Neutrophil (primary cell): Measurements from ENCODE around the gene CKLF.

Source experiments
- H3K27ac ChIP-seq: fragments of 200-600 bp; sonication (generic); 2 replicates; pipeline ENCODE4 v1.5.1; 2016; ENCODE audit warnings: mild to moderate bottlenecking, moderate library complexity
- H3K27me3 ChIP-seq: fragments of 200-600 bp; sonication (generic); 2 replicates; pipeline ENCODE4 v1.6.0; 2016; ENCODE audit warnings: mild to moderate bottlenecking
- H3K36me3 ChIP-seq: fragments of 200-600 bp; sonication (generic); 2 replicates; pipeline ENCODE4 v1.5.1; 2017
- H3K4me1 ChIP-seq, 2 experiments: fragments of 200-600 bp in 1 of 2; sonication (generic) in 1 of 2; 1 replicate in 1 of 2; 2 replicates in 1 of 2; pipeline versions ENCODE4 v1.5.1 to v1.6.1; 2013 to 2016; ENCODE audit warnings: low read depth in 1 of 2, low read length in 1 of 2, mild to moderate bottlenecking in 1 of 2, moderate library complexity in 1 of 2; ENCODE audit not compliant: control insufficient read depth in 1 of 2, insufficient read depth in 1 of 2
- H3K4me3 ChIP-seq, 2 experiments: fragments of 200-600 bp in 1 of 2; sonication (generic) in 1 of 2; 1 replicate in 1 of 2; 2 replicates in 1 of 2; pipeline ENCODE4 v1.5.1; 2013 to 2016; ENCODE audit warnings: low read depth in 1 of 2, low read length in 1 of 2, mild to moderate bottlenecking in 1 of 2, moderate library complexity in 1 of 2
- H3K9me3 ChIP-seq: fragments of 200-600 bp; sonication (generic); 2 replicates; pipeline ENCODE4 v1.5.1; 2016
- CTCF ChIP-seq: fragments of 200-600 bp; sonication (generic); IDR thresholded peaks from 2 replicates; pipeline ENCODE4 v1.5.1; 2016; ENCODE audit warnings: antibody characterized with exemption

CKLF gene

DNA sequence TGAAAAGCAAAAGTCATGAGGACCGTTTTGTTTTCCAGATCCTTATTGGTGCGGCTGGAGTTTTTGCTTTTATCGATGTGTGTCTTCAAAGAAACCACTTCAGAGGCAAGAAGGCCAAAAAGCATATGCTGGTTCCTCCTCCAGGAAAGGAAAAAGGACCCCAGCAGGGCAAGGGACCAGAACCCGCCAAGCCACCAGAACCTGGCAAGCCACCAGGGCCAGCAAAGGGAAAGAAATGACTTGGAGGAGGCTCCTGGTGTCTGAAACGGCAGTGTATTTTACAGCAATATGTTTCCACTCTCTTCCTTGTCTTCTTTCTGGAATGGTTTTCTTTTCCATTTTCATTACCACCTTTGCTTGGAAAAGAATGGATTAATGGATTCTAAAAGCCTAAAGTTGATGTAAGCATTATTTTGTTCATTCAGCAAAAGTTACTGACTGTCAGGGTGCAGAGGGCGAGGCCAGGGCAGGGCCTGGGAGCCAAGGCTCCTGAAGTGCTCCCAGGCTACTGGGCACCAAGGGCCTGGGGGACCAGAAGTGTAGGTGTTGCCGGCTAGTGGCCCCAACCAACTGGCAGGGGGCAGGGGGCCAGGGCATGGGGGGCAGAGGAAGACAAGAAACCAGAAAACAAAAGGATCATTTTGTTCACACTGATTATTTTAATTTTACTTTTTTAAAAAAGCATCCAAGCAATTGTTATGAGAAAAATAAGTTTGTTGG lies 35.7 kb downstream of the CKLF start:
- Histone ChIP-seq H3K27ac (peak overlapping the region; percentile 90), H3K4me1 (peaks cover 61 to 74% of the 10 kb centered on the region in 2 experiments), H3K36me3 (peaks cover 21% of the 10 kb centered on the region), H3K9me3 (no peaks in the 10 kb centered on the region), H3K27me3 (no peaks in the 10 kb centered on the region), H3K4me3 (peak overlapping the region; percentile 69 to 79)
- no peak for TF ChIP-seq CTCF

DNA sequence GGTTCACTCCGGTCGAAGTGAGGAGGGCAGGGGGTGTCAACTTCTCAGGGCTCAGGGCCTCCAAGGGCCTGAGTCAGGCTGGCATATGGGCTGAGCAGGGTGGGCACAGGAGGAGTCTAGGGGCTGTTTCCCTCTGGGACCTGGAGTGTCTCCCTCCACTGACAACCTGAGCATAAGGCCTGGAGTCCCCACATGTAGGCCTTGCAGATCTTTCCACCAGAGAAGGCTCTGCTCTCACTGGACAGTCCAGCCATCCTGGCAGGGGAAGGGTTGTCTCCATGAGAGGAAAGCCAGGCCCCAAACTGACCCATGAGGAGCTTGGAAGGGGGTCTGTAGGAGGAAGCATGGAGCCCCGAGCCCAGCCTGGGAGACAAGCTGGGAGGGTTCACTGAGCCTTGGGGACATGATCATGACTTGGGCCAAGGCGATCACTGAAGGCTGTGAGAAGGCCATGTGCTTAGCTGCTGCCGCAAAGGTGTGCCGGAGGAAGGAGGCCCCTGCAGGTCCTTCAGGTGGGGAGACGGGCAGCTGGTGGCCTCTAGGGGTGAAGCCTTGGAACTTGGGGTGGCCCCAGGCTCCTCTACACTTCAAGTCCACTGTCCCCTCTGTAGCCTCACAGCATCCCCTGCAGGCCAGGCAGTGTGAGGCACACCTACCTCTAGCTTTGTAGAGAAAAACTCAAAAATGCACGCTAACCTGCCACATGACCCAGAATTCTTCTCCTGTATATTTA lies 36.8 kb downstream of the CKLF start:
- Histone ChIP-seq H3K27ac (peak overlapping the region; percentile 90), H3K4me3 (peak overlapping the region; percentile 69 to 79), H3K27me3 (no peaks in the 10 kb centered on the region), H3K9me3 (no peaks in the 10 kb centered on the region), H3K4me1 (peaks cover 55 to 74% of the 10 kb centered on the region in 2 experiments), H3K36me3 (peaks cover 21% of the 10 kb centered on the region)
- TF ChIP-seq CTCF, result peak; percentile 90

- no peaks in the 10 kb centered on the region for H3K9me3 ChIP-seq
- no peak for TF ChIP-seq CTCF
- H3K4me3 ChIP-seq, result peak overlapping the region; percentile 50 to 79
- H3K36me3 ChIP-seq, result peaks cover 21% of the 10 kb centered on the region
- H3K27ac ChIP-seq, result peak overlapping the region; percentile 90
- peaks cover 43 to 64% of the 10 kb centered on the region in 2 experiments for H3K4me1 ChIP-seq
- H3K27me3 ChIP-seq, result no peaks in the 10 kb centered on the region
These were observed 37.9 kb downstream of the CKLF start for GRCh38 chr16:66590322-66590721.

- Histone ChIP-seq H3K27me3 (no peaks in the 10 kb centered on the region), H3K36me3 (peaks cover 21% of the 10 kb centered on the region), H3K4me3 (peak overlapping the region in 1 of 2 experiments; percentile 79), H3K27ac (peak overlapping the region; percentile 90), H3K9me3 (no peaks in the 10 kb centered on the region), H3K4me1 (peaks cover 36 to 57% of the 10 kb centered on the region in 2 experiments)
- no peak for TF ChIP-seq CTCF
These were observed 38.6 kb downstream of the CKLF start for GRCh38 chr16:66591018-66591417.

DNA sequence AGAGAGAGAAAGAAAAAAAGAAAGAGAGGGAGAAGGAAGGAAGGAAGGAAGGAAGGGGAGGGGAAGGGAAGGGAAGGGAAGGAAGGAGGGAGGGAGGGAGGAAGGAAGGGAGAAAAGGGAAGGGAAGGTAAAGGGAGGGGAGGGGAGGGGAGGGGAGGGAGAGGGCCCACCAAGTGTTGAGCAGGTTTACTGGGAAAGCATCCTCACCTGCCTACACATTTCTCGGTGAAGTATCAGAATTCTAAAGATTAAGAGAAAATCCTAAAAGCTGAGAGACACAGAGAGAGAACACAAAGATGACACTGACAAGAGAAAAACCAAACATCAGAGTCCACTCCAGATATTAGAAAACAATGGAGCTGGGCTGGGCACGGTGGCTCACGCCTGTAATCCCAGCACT lies 39.9 kb downstream of the CKLF start:
- Histone ChIP-seq H3K4me3 (no peak overlapping the region), H3K9me3 (no peaks in the 10 kb centered on the region), H3K27me3 (no peaks in the 10 kb centered on the region), H3K27ac (no peak overlapping the region), H3K36me3 (peaks cover 21% of the 10 kb centered on the region), H3K4me1 (peaks cover 28 to 44% of the 10 kb centered on the region in 2 experiments)
- TF ChIP-seq CTCF, result no peak
